LHCN-M2 (cell line): Measurements from ENCODE around the gene SMAD1. TPM values are rescaled to one million over a fixed set of nuclear protein-coding genes. Genes with fewer than 3 reads are reported as not detected.

ENCODE experiments used
- DNase-seq: peaks from one replicate; pipeline ENCODE4 v3.0.0-alpha.2; 2012; ENCODE audit warnings: low read depth
- polyA plus RNA-seq: library from polyadenylated mRNA; unstranded; fragments of >200 nt; gene quantifications from one replicate; pipeline ENCODE4 v1.2.1, GENCODE V29; 2012; ENCODE audit warnings: missing spikeins
- total RNA-seq: library from RNA; depleted of rRNA; stranded (reverse); fragments of >200 nt; gene quantifications from 2 replicates; pipeline ENCODE4 v1.2.3, GENCODE V29; 2014; rRNA removed

The SMAD1 gene
- total RNA-seq, result 55.5 and 59.9 TPM in 2 replicates
- polyA plus RNA-seq, result 7.3 TPM

- peak; percentile 87 for DNase-seq
Observed at GRCh38 chr4:145481164-145481941, at the start of gene SMAD1. Gene SMAD1, plus strand, starts transcription at chr4:145481853. Its CDS starts 32,761 bp downstream, at chr4:145514614.

- no peak for DNase-seq
Observed at GRCh38 chr4:145433684-145434083, 48.0 kb upstream of the SMAD1 start.

GRCh38 chr4:145435646-145436045, 46.0 kb upstream of the SMAD1 start:
- no peak for DNase-seq

GRCh38 chr4:145436114-145436513, 45.5 kb upstream of the SMAD1 start:
- DNase-seq, result no peak

- no peak for DNase-seq
Observed at GRCh38 chr4:145436796-145437195, 44.9 kb upstream of the SMAD1 start.

GRCh38 chr4:145437466-145437865, 44.2 kb upstream of the SMAD1 start:
- DNase-seq, result no peak

- no peak for DNase-seq
Observed at GRCh38 chr4:145438298-145438697, 43.4 kb upstream of the SMAD1 start.

- DNase-seq, result peak; percentile 50
Observed at GRCh38 chr4:145440292-145441007, 41.2 kb upstream of the SMAD1 start.

- no peak for DNase-seq
Observed at GRCh38 chr4:145446184-145446583, 35.5 kb upstream of the SMAD1 start.

GRCh38 chr4:145451895-145452294, 29.8 kb upstream of the SMAD1 start:
- no peak for DNase-seq

GRCh38 chr4:145452447-145453162, 29.0 kb upstream of the SMAD1 start:
- DNase-seq, result no peak

- DNase-seq, result no peak
Observed at GRCh38 chr4:145453163-145453520, 28.5 kb upstream of the SMAD1 start.

- no peak for DNase-seq
Observed at GRCh38 chr4:145473203-145473602, 8.4 kb upstream of the SMAD1 start.

GRCh38 chr4:145480257-145480656, 1.4 kb upstream of the SMAD1 start:
- no peak for DNase-seq

- DNase-seq, result no peak
Observed at GRCh38 chr4:145481942-145482208, 222 bp downstream of the SMAD1 start.

- peak; percentile 93 for DNase-seq
Observed at GRCh38 chr4:145482209-145483037, 770 bp downstream of the SMAD1 start.

GRCh38 chr4:145483514-145483913, 1.9 kb downstream of the SMAD1 start:
- DNase-seq, result no peak

- DNase-seq, result no peak
Observed at GRCh38 chr4:145484225-145484846, 2.7 kb downstream of the SMAD1 start.

- no peak for DNase-seq
Observed at GRCh38 chr4:145485120-145485519, 3.5 kb downstream of the SMAD1 start.

- DNase-seq, result no peak
Observed at GRCh38 chr4:145486603-145487002, 5.0 kb downstream of the SMAD1 start.

- no peak for DNase-seq
Observed at GRCh38 chr4:145487631-145488030, 6.0 kb downstream of the SMAD1 start.
